ENCODE results near the gene BAD. TPM values are rescaled to one million over a fixed set of nuclear protein-coding genes. Genes with fewer than 3 reads are reported as not detected.

BAD gene
- total RNA-seq, 1 donor from 2014 or later, result 83.5 TPM

- DNase-seq (ENCODE audit: extremely low spot score in 2 of 2), result no peak
- intact Hi-C loops (cut with DNase I), result loop anchor here (2.0 kb wide), 1 partner anchor 25 kb away; no protein-coding TSS in a partner anchor
- peaks cover 0 to 12% of the 10 kb centered on the region in 2 donors for H3K36me3 ChIP-seq
- H3K4me3 ChIP-seq, result peak overlapping the region; percentile 48 to 57
- no peaks in the 10 kb centered on the region for H3K27me3 ChIP-seq
- no peaks in the 10 kb centered on the region for H3K9me3 ChIP-seq
- peak overlapping the region; percentile 76 for H3K27ac ChIP-seq
- H3K4me1 ChIP-seq, result peaks cover 48% of the 10 kb centered on the region
- no peak for TF ChIP-seq CTCF (IDR thresholded peaks at IDR 0.05)
- TF ChIP-seq POLR2AphosphoS5 (IDR thresholded peaks at IDR 0.05; ENCODE audit: insufficient read depth in 1 of 2, low read depth in 1 of 2), result peak; percentile 32 to 71
- no peak for TF ChIP-seq POLR2A (IDR thresholded peaks at IDR 0.05)
Observed at GRCh38 chr11:64245797-64246620, 38.5 kb downstream of the BAD start.

DNA sequence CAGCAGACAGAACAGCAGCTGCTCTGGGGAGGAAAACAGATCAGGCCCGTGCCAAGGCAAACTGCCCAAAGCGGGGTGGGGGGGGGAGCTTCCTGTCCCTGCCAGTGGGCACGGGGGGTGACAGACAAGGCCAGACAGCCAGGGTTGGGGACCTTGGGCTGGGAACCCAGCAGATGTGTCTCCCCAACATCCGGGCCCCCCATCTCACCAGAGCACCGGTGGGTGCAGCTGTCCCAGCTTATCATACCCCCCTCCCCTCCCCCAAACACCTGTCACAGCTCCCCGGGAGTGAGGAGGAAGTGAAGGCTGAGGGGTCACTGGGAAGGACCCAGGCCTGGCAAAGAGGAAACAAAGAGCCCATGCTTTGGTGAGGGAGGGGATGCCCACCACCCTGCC is 39.1 kb downstream of the BAD start:
- TF ChIP-seq CTCF (IDR thresholded peaks at IDR 0.05) (no peak), POLR2A (IDR thresholded peaks at IDR 0.05) (no peak), POLR2AphosphoS5 (IDR thresholded peaks at IDR 0.05; ENCODE audit: insufficient read depth in 1 of 2, low read depth in 1 of 2) (no peak)
- Histone ChIP-seq H3K4me3 (peak overlapping the region; percentile 48 to 57), H3K4me1 (peaks cover 44% of the 10 kb centered on the region)

GRCh38 chr11:64244966-64245365 is 39.5 kb downstream of the BAD start:
- no peaks in the 10 kb centered on the region for H3K27me3 ChIP-seq
- peaks cover 0 to 12% of the 10 kb centered on the region in 2 donors for H3K36me3 ChIP-seq
- DNase-seq (ENCODE audit: extremely low spot score in 2 of 2), result no peak
- intact Hi-C loops (cut with DNase I), result no loop called here
- H3K27ac ChIP-seq, result peak overlapping the region; percentile 76
- H3K4me3 ChIP-seq, result peak overlapping the region; percentile 48 to 57
- peaks cover 47% of the 10 kb centered on the region for H3K4me1 ChIP-seq
- no peaks in the 10 kb centered on the region for H3K9me3 ChIP-seq
- TF ChIP-seq CTCF (IDR thresholded peaks at IDR 0.05) (no peak), POLR2AphosphoS5 (IDR thresholded peaks at IDR 0.05; ENCODE audit: insufficient read depth in 1 of 2, low read depth in 1 of 2) (no peak), POLR2A (IDR thresholded peaks at IDR 0.05) (no peak)

More for the DNA sequence above, 39.1 kb downstream of the BAD start:
- peak overlapping the region; percentile 76 for H3K27ac ChIP-seq
- H3K9me3 ChIP-seq, result no peaks in the 10 kb centered on the region
- no peak for DNase-seq (ENCODE audit: extremely low spot score in 2 of 2)
- no peaks in the 10 kb centered on the region for H3K27me3 ChIP-seq
- intact Hi-C loops (cut with DNase I), result no loop called here
- H3K36me3 ChIP-seq, result peaks cover 0 to 12% of the 10 kb centered on the region in 2 donors

GRCh38 chr11:64244107-64244506 is 40.4 kb downstream of the BAD start:
- Histone ChIP-seq H3K36me3 (peaks cover 0 to 12% of the 10 kb centered on the region in 2 donors), H3K27ac (no peak overlapping the region), H3K4me1 (peaks cover 51% of the 10 kb centered on the region), H3K9me3 (no peaks in the 10 kb centered on the region), H3K27me3 (no peaks in the 10 kb centered on the region), H3K4me3 (no peak overlapping the region)
- DNase-seq (ENCODE audit: extremely low spot score in 2 of 2), result no peak
- intact Hi-C loops (cut with DNase I), result no loop called here
- TF ChIP-seq CTCF (IDR thresholded peaks at IDR 0.05) (no peak), POLR2AphosphoS5 (IDR thresholded peaks at IDR 0.05; ENCODE audit: insufficient read depth in 1 of 2, low read depth in 1 of 2) (no peak), POLR2A (IDR thresholded peaks at IDR 0.05) (no peak)
